Smooth muscle cell (in vitro differentiated cells): Measurements from ENCODE around the gene CDH11. TPM values are rescaled to one million over a fixed set of nuclear protein-coding genes. Genes with fewer than 3 reads are reported as not detected.

Experiments
- DNase-seq: peaks from one replicate; lab custom pipeline; 2025; ENCODE audit not compliant: unreplicated experiment; lab: John Stamatoyannopoulos, UW
- H2AFZ ChIP-seq: fragments of 200-600 bp; sonication (generic); 2 replicates; pipeline ENCODE4 v1.6.0; 2016; ENCODE audit warnings: antibody characterized with exemption, low read depth, mild to moderate bottlenecking
- H3F3A ChIP-seq: fragments of 200-600 bp; sonication (generic); 2 replicates; pipeline ENCODE4 v1.6.0; 2017; ENCODE audit warnings: antibody characterized with exemption, low read depth
- H3K27ac ChIP-seq: fragments of 200-600 bp; sonication (generic); 2 replicates; pipeline ENCODE4 v1.5.1; 2016; ENCODE audit warnings: low read depth, mild to moderate bottlenecking
- H3K27me3 ChIP-seq: fragments of 200-600 bp; sonication (generic); 2 replicates; pipeline ENCODE4 v1.6.1; 2016; ENCODE audit warnings: low read depth, mild to moderate bottlenecking
- H3K36me3 ChIP-seq: fragments of 200-600 bp; sonication (generic); 2 replicates; pipeline ENCODE4 v1.5.1; 2016; ENCODE audit warnings: low read depth
- H3K4me1 ChIP-seq: fragments of 200-600 bp; sonication (generic); 2 replicates; pipeline ENCODE4 v1.5.1; 2016; ENCODE audit warnings: low read depth
- H3K4me2 ChIP-seq: fragments of 200-600 bp; sonication (generic); 2 replicates; pipeline ENCODE4 v1.6.0; 2016; ENCODE audit warnings: mild to moderate bottlenecking
- H3K4me3 ChIP-seq: fragments of 200-600 bp; sonication (generic); 2 replicates; pipeline ENCODE4 v1.5.1; 2016; ENCODE audit warnings: mild to moderate bottlenecking
- H3K79me2 ChIP-seq: fragments of 200-600 bp; sonication (generic); 2 replicates; pipeline ENCODE4 v1.6.0; 2016; ENCODE audit warnings: low read depth, mild to moderate bottlenecking
- H3K9ac ChIP-seq: fragments of 200-600 bp; sonication (generic); 2 replicates; pipeline ENCODE4 v1.6.0; 2016; ENCODE audit warnings: low read depth
- H3K9me3 ChIP-seq: fragments of 200-600 bp; sonication (generic); replicated peaks from 2 replicates; pipeline ENCODE4 v1.5.1; 2016; ENCODE audit warnings: low read depth
- H4K20me1 ChIP-seq: fragments of 200-600 bp; sonication (generic); 2 replicates; pipeline ENCODE4 v1.6.0; 2016; ENCODE audit warnings: low read depth
- WGBS: methylation state at CpG from one replicate; pipeline ENCODE4 v1.1.7; 2016; ENCODE audit warnings: low lambda C conversion rate; 5-methylcytosine and 5-hydroxymethylcytosine counted together
- polyA plus RNA-seq: library from polyadenylated mRNA; unstranded; fragments of >200 nt; fragmentation: Nextera tagmentation; extraction: Ambion mirVana; gene quantifications from 2 replicates; pipeline ENCODE4 v1.2.1, GENCODE V29; 2016
- total RNA-seq: library from RNA; depleted of rRNA; stranded (reverse); fragments of >200 nt; gene quantifications from 2 replicates; pipeline ENCODE4 v1.2.3, GENCODE V29; 2014
- TF ChIP-seq, protein P1 (sequence below): fragments of 200-600 bp; sonication (generic); IDR thresholded peaks from 2 replicates; pipeline ENCODE4 v1.5.1; 2017; ENCODE audit warnings: borderline replicate concordance, mild to moderate bottlenecking, antibody characterized with exemption; ENCODE audit not compliant: insufficient read depth, poor library complexity, severe bottlenecking

The CDH11 gene
- total and polyA plus RNA-seq, 2 experiments from 2014 or later: 1,034 to 1,251 TPM

- WGBS: 88% methylated on average over 2 of the region's 2 CpGs
- no peak overlapping the region for H3K4me3 ChIP-seq
- peak overlapping the region; percentile 47 for H3K4me2 ChIP-seq
- H4K20me1 ChIP-seq: peaks cover 100% of the 10 kb centered on the region
- no peaks in the 10 kb centered on the region for H3K27me3 ChIP-seq
- DNase-seq: no peak
- H3K9me3 ChIP-seq: no peaks in the 10 kb centered on the region
- H3K79me2 ChIP-seq: peaks cover 100% of the 10 kb centered on the region
- H2AFZ ChIP-seq: no peak overlapping the region
- H3K27ac ChIP-seq: peak overlapping the region; percentile 67
- H3K4me1 ChIP-seq: no peaks in the 10 kb centered on the region
- H3K36me3 ChIP-seq: peaks cover 7% of the 10 kb centered on the region
- H3F3A ChIP-seq: peaks cover 41% of the 10 kb centered on the region
- H3K9ac ChIP-seq: no peak overlapping the region
- TF ChIP-seq, protein P1, sequence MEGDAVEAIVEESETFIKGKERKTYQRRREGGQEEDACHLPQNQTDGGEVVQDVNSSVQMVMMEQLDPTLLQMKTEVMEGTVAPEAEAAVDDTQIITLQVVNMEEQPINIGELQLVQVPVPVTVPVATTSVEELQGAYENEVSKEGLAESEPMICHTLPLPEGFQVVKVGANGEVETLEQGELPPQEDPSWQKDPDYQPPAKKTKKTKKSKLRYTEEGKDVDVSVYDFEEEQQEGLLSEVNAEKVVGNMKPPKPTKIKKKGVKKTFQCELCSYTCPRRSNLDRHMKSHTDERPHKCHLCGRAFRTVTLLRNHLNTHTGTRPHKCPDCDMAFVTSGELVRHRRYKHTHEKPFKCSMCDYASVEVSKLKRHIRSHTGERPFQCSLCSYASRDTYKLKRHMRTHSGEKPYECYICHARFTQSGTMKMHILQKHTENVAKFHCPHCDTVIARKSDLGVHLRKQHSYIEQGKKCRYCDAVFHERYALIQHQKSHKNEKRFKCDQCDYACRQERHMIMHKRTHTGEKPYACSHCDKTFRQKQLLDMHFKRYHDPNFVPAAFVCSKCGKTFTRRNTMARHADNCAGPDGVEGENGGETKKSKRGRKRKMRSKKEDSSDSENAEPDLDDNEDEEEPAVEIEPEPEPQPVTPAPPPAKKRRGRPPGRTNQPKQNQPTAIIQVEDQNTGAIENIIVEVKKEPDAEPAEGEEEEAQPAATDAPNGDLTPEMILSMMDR: no peak
Observed at GRCh38 chr16:65099607-65100006, 22.3 kb downstream of the CDH11 start.

GRCh38 chr16:65098916-65099315 is 22.9 kb downstream of the CDH11 start:
- Histone ChIP-seq H3K4me1 (no peaks in the 10 kb centered on the region), H3K27ac (peak overlapping the region; percentile 67), H3K27me3 (no peaks in the 10 kb centered on the region), H3K79me2 (peaks cover 100% of the 10 kb centered on the region), H2AFZ (no peak overlapping the region), H3K9ac (no peak overlapping the region), H3F3A (peaks cover 47% of the 10 kb centered on the region), H4K20me1 (peaks cover 100% of the 10 kb centered on the region), H3K4me3 (no peak overlapping the region), H3K9me3 (no peaks in the 10 kb centered on the region), H3K36me3 (peaks cover 13% of the 10 kb centered on the region), H3K4me2 (peak overlapping the region; percentile 47)
- 76% methylated on average over 3 of the region's 3 CpGs for WGBS
- no peak for DNase-seq
- TF ChIP-seq, protein P1: no peak

- no peak for DNase-seq
- WGBS: 85% methylated on average over 4 of the region's 4 CpGs
- Histone ChIP-seq H2AFZ (no peak overlapping the region), H3K79me2 (peaks cover 100% of the 10 kb centered on the region), H3K27ac (peak overlapping the region; percentile 67), H3K9ac (no peak overlapping the region), H3K4me3 (no peak overlapping the region), H3K9me3 (no peaks in the 10 kb centered on the region), H3K4me1 (no peaks in the 10 kb centered on the region), H4K20me1 (peaks cover 100% of the 10 kb centered on the region), H3K27me3 (no peaks in the 10 kb centered on the region), H3F3A (peaks cover 44% of the 10 kb centered on the region), H3K4me2 (peak overlapping the region; percentile 47), H3K36me3 (peaks cover 11% of the 10 kb centered on the region)
- TF ChIP-seq, protein P1: no peak
Observed at GRCh38 chr16:65097296-65097695, 24.6 kb downstream of the CDH11 start.

DNA sequence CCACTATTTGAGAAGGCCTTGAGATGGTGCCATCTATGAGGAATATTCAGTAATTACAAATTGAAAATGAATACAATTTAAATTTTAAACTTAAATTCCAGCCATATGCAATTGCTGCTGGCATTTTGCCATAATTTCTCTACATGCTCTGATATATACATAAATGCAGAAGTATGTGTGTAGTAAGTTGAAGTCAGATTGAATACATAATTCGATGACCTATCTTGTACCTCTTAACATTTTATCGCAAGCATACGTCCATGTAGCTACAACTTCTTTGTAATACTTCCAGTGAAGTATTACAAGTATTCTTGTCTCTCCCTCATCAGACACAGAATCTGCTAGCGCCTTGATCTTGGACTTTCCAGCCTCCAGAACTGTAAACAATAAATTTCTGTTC is 26.0 kb downstream of the CDH11 start:
- no peak overlapping the region for H3K4me3 ChIP-seq
- H3K4me2 ChIP-seq: peak overlapping the region; percentile 13
- peaks cover 100% of the 10 kb centered on the region for H3K79me2 ChIP-seq
- no peaks in the 10 kb centered on the region for H3K4me1 ChIP-seq
- peaks cover 41% of the 10 kb centered on the region for H3F3A ChIP-seq
- peaks cover 11% of the 10 kb centered on the region for H3K36me3 ChIP-seq
- peaks cover 100% of the 10 kb centered on the region for H4K20me1 ChIP-seq
- DNase-seq: no peak
- H3K9me3 ChIP-seq: no peaks in the 10 kb centered on the region
- peak overlapping the region; percentile 73 for H3K27ac ChIP-seq
- TF ChIP-seq, protein P1: no peak
- no peaks in the 10 kb centered on the region for H3K27me3 ChIP-seq
- H2AFZ ChIP-seq: no peak overlapping the region
- no peak overlapping the region for H3K9ac ChIP-seq
- WGBS: 79% methylated on average over 4 of the region's 4 CpGs
